Upper lobe of left lung (tissue), 6 donors: ENCODE measurements around the gene GPC5. TPM values are rescaled to one million over a fixed set of nuclear protein-coding genes. Genes with fewer than 3 reads are reported as not detected.

Experiments
- ATAC-seq, 2 donors: fragments of 200-7000 bp; cut with Tn5 transposase; one replicate each; pipeline ENCODE4 v1.9.1; 2022; ENCODE audit warnings: mild to moderate bottlenecking in 2 of 2, moderate library complexity in 2 of 2; ENCODE audit not compliant: low FRiP score in 2 of 2
- DNase-seq, 2 donors: peaks; one replicate each; pipeline ENCODE4 v3.0.0-alpha.2; 2019 to 2020
- H3K27ac ChIP-seq, 4 donors: fragments of 200-600 bp; sonication (generic); one replicate each; pipeline ENCODE4 v1.5.1; 2016 to 2019
- H3K27me3 ChIP-seq, 4 donors: fragments of 200-600 bp; sonication (generic); one replicate each; pipeline ENCODE4 v1.5.1; 2017 to 2019
- H3K36me3 ChIP-seq, 4 donors: fragments of 200-600 bp; sonication (generic); one replicate each; pipeline ENCODE4 v1.5.1; 2016 to 2019
- H3K4me1 ChIP-seq, 4 donors: fragments of 200-600 bp; sonication (generic); one replicate each; pipeline ENCODE4 v1.5.1; 2018 to 2019
- H3K4me3 ChIP-seq, 4 donors: fragments of 200-600 bp; sonication (generic); one replicate each; pipeline ENCODE4 v1.5.1; 2017 to 2019; ENCODE audit warnings: mild to moderate bottlenecking in 2 of 4, moderate library complexity in 1 of 4
- H3K9me3 ChIP-seq, 4 donors: fragments of 200-600 bp; sonication (generic); one replicate each; pipeline ENCODE4 v1.5.1; 2018 to 2019
- EP300 ChIP-seq, 4 donors: sonication (generic); formaldehyde crosslinking; IDR thresholded peaks; one replicate each; pipeline ENCODE4 v1.5.1; 2017; ENCODE audit warnings: antibody characterized with exemption in 4 of 4, control low read depth in 2 of 4
- POLR2A ChIP-seq, 4 donors: fragments of 450-650 bp; IDR thresholded peaks; one replicate each; pipeline ENCODE4 v1.5.1; 2016 to 2017; ENCODE audit warnings: antibody characterized with exemption in 4 of 4, mild to moderate bottlenecking in 2 of 4
- POLR2AphosphoS5 ChIP-seq, 2 donors: sonication (generic); formaldehyde crosslinking; IDR thresholded peaks; one replicate each; pipeline ENCODE4 v1.5.1; 2017; ENCODE audit warnings: antibody characterized with exemption in 2 of 2
- WGBS, 2 donors: methylation state at CpG; one replicate each; pipeline ENCODE4 v1.1.5; 2017 to 2018; 5-methylcytosine and 5-hydroxymethylcytosine counted together
- total RNA-seq, 6 donors: library from RNA; depleted of rRNA in 4 of 6; stranded (reverse); fragments of >200 nt in 4 of 6; gene quantifications; one replicate each; pipeline versions ENCODE4 v1.1.0 to v1.2.1, GENCODE V29; 2016 to 2021
- TF ChIP-seq, protein P1 (sequence below), 6 experiments: fragments of 450-650 bp in 4 of 6; fragments of 200-600 bp in 2 of 6; sonication (generic) in 2 of 6; IDR thresholded peaks; one replicate each; pipeline ENCODE4 v1.5.1; 2016 to 2019; ENCODE audit warnings: antibody characterized with exemption in 6 of 6
- donor health status: DM: no; HTN: no; CAD: no; lungs with moderate emphysema.
- donor health status: DM: no; HTN: yes; CAD: no; lungs with severe emphysema.

Gene GPC5
- total RNA-seq, 6 donors from 2014 or later: 7.6 to 51.4 (median 12.8) TPM

DNA sequence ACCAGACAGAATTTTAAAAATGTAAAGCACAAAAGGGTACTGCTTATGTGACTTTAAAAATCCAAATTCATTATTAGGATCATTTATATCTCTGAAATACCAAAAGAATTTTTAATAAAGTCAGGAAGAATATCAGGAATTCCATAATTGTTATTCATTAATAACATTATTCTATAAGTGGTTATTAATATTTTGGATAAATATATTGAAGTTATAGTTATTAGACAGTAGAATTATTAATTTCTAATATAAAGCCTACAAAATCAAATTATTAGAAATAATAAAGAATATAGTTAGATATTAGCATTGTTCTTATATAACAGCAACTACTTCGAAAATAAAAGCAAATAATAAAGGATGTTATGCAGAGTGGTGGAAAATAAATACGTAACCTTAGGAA is 105.8 kb downstream of the GPC5 start:
- TF ChIP-seq, protein P1, sequence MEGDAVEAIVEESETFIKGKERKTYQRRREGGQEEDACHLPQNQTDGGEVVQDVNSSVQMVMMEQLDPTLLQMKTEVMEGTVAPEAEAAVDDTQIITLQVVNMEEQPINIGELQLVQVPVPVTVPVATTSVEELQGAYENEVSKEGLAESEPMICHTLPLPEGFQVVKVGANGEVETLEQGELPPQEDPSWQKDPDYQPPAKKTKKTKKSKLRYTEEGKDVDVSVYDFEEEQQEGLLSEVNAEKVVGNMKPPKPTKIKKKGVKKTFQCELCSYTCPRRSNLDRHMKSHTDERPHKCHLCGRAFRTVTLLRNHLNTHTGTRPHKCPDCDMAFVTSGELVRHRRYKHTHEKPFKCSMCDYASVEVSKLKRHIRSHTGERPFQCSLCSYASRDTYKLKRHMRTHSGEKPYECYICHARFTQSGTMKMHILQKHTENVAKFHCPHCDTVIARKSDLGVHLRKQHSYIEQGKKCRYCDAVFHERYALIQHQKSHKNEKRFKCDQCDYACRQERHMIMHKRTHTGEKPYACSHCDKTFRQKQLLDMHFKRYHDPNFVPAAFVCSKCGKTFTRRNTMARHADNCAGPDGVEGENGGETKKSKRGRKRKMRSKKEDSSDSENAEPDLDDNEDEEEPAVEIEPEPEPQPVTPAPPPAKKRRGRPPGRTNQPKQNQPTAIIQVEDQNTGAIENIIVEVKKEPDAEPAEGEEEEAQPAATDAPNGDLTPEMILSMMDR (IDR thresholded peaks at IDR 0.05): no peak
- TF ChIP-seq POLR2A (IDR thresholded peaks at IDR 0.05) (no peak), POLR2AphosphoS5 (IDR thresholded peaks at IDR 0.05) (no peak), EP300 (IDR thresholded peaks at IDR 0.05) (no peak)
- no peak for ATAC-seq

DNA sequence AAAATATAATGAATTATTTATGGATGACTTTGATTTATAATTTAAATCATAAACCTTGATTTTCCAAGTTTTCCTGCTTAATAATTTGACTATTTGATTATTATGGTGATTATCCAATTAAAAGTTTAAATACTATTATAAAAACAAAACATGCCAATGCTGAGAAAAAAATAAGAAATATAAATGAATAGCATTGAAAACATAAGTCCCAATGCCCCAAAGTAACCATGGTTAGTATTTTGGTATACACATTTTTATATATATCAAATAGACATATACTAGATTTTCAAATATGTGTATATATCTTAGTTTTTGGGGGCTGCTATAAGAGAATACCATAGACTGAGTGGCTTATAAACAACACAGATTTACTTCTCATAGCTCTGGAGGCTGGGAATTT is 108.3 kb downstream of the GPC5 start:
- TF ChIP-seq POLR2A (IDR thresholded peaks at IDR 0.05): no peak
- no peak for TF ChIP-seq POLR2AphosphoS5 (IDR thresholded peaks at IDR 0.05)
- TF ChIP-seq EP300 (IDR thresholded peaks at IDR 0.05): no peak
- TF ChIP-seq, protein P1 (IDR thresholded peaks at IDR 0.05): no peak
- DNase-seq (no peak), ATAC-seq (no peak)
- no peaks in the 10 kb centered on the region for H3K27me3 ChIP-seq
- H3K27ac ChIP-seq: no peak overlapping the region
- H3K36me3 ChIP-seq: no peaks in the 10 kb centered on the region
- no peaks in the 10 kb centered on the region for H3K4me1 ChIP-seq
- H3K4me3 ChIP-seq: no peak overlapping the region
- H3K9me3 ChIP-seq: no peaks in the 10 kb centered on the region

More for the DNA sequence above, 105.8 kb downstream of the GPC5 start:
- H3K4me3 ChIP-seq: no peak overlapping the region
- no peaks in the 10 kb centered on the region for H3K27me3 ChIP-seq
- no peaks in the 10 kb centered on the region for H3K4me1 ChIP-seq
- no peak for DNase-seq
- H3K27ac ChIP-seq: no peak overlapping the region
- H3K9me3 ChIP-seq: no peaks in the 10 kb centered on the region
- no peaks in the 10 kb centered on the region for H3K36me3 ChIP-seq
- WGBS, 2 donors: 88 to 91% methylated on average over 2 of the region's 2 CpGs

DNA sequence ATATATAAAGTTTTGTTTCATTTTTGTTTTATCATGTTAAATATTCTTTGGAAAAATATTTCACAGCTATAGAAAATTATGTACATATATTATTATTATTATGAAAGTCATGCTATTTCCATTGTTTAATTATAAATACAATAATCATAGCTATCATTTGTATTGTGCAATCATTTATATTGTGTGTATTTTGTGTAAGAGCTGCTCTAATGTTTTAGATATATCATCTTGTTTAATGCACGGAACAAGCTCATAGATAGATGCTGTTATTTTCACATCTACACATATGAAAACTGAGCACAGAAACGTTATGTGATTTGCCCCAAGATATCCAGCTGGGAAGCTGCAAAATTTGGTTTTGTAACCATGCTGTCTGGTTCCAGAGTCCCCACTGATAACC is 111.6 kb downstream of the GPC5 start:
- DNase-seq: no peak
- Histone ChIP-seq H3K4me3 (no peak overlapping the region), H3K27ac (no peak overlapping the region), H3K27me3 (no peaks in the 10 kb centered on the region), H3K4me1 (no peaks in the 10 kb centered on the region), H3K9me3 (no peaks in the 10 kb centered on the region), H3K36me3 (no peaks in the 10 kb centered on the region)
- ATAC-seq: no peak
- TF ChIP-seq, protein P1 (IDR thresholded peaks at IDR 0.05): no peak
- no peak for TF ChIP-seq EP300 (IDR thresholded peaks at IDR 0.05)
- no peak for TF ChIP-seq POLR2A (IDR thresholded peaks at IDR 0.05)
- no peak for TF ChIP-seq POLR2AphosphoS5 (IDR thresholded peaks at IDR 0.05)
- 54 to 72% methylated on average over 2 of the region's 2 CpGs for WGBS, 2 donors

DNA sequence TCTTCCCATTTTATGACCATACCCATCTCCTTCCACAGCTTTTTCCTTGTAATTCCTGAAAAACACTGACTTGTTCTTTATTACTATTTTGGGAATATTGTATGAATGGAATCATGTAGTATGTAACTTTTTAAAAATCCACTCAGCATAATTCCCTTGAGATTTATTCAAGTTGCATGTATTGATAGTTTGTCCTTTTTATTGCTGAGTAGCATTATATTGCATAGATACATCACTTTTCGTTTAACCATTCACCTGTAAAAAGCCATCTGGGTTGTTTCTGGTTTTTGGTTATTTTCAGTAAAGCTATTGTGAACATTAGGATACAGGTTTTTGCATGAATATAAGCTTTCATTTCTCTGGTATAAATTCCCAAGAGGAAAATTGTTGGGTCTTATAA is 115.4 kb downstream of the GPC5 start:
- ATAC-seq: no peak
- DNase-seq: no peak
- 61 to 67% methylated on average over 1 of the region's 1 CpG for WGBS, 2 donors
- H3K4me3 ChIP-seq: no peak overlapping the region
- H3K27me3 ChIP-seq: no peaks in the 10 kb centered on the region
- H3K36me3 ChIP-seq: no peaks in the 10 kb centered on the region
- H3K4me1 ChIP-seq: no peaks in the 10 kb centered on the region
- H3K27ac ChIP-seq: no peak overlapping the region
- TF ChIP-seq EP300 (IDR thresholded peaks at IDR 0.05) (no peak), POLR2AphosphoS5 (IDR thresholded peaks at IDR 0.05) (no peak), POLR2A (IDR thresholded peaks at IDR 0.05) (no peak)
- TF ChIP-seq, protein P1 (IDR thresholded peaks at IDR 0.05): no peak
- H3K9me3 ChIP-seq: peaks cover 0 to 4% (median 0%) of the 10 kb centered on the region in 4 donors

DNA sequence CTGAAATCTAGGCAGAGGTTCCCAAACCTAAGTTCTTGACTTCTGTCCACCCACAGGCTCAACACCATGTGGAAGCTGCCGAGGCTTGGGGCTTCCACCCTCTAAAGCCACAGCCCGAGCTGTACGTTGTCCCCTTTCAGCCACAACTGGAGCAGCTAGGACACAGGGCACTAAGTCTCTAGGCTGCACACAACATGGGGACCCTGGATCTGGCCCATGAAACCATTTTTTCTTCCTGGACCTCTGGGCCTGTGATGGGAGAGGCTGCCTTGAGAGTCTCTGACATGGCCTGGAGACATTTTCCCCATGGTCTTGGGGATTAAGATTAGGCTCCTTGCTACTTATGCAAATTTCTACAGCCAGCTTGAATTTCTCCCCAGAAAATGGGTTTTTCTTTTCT is 118.4 kb downstream of the GPC5 start:
- Histone ChIP-seq H3K4me1 (no peaks in the 10 kb centered on the region), H3K4me3 (no peak overlapping the region), H3K9me3 (peaks cover 0 to 4% (median 0%) of the 10 kb centered on the region in 4 donors), H3K27ac (no peak overlapping the region), H3K36me3 (no peaks in the 10 kb centered on the region), H3K27me3 (no peaks in the 10 kb centered on the region)
- DNase-seq (no peak), ATAC-seq (no peak)
- TF ChIP-seq POLR2AphosphoS5 (IDR thresholded peaks at IDR 0.05): no peak
- TF ChIP-seq, protein P1 (IDR thresholded peaks at IDR 0.05): no peak
- no peak for TF ChIP-seq POLR2A (IDR thresholded peaks at IDR 0.05)
- TF ChIP-seq EP300 (IDR thresholded peaks at IDR 0.05): no peak
- WGBS, 2 donors: 82 to 89% methylated on average over 3 of the region's 3 CpGs
